Activated CD4-positive, alpha-beta T cell treated with anti-CD3 and anti-CD28 coated beads, Interleukin-2, amount 10 ng/mL, durations not matched to agents 7 days and 5 days (primary cell): ENCODE data around the gene SLC38A6. TPM values are rescaled to one million over a fixed set of nuclear protein-coding genes. Genes with fewer than 3 reads are reported as not detected.
"Not testable (repeated sequence)": the region's sequence is repeated elsewhere in the genome, so short reads cannot be mapped to it uniquely, and the experiment has no call there.

ENCODE experiments used
- CTCF ChIA-PET: fragments of 350-600 bp; sonication (Branson Sonifier 250); formaldehyde crosslinking; loops from one replicate; lab custom pipeline; 2021; ENCODE audit warnings: antibody characterized with exemption; lab: Charles Lee
- POLR2A ChIA-PET: fragments of 350-600 bp; sonication (Branson Sonifier 250); formaldehyde crosslinking; loops from one replicate; lab custom pipeline; 2021; ENCODE audit warnings: antibody characterized with exemption; lab: Charles Lee
- DNase-seq: peaks from one replicate; pipeline ENCODE4 v3.0.0-alpha.2; 2020
- H3K27ac Mint-ChIP-seq: one replicate; pipeline ENCODE4 v1.8.0; 2021; ENCODE audit warnings: mild to moderate bottlenecking, moderate library complexity, mixed read lengths
- H3K27me3 Mint-ChIP-seq: one replicate; pipeline ENCODE4 v1.8.0; 2021; ENCODE audit warnings: mixed read lengths
- H3K36me3 Mint-ChIP-seq: one replicate; pipeline ENCODE4 v1.8.0; 2021; ENCODE audit warnings: low read depth, mixed read lengths
- H3K4me1 Mint-ChIP-seq: one replicate; pipeline ENCODE4 v1.8.0; 2021; ENCODE audit warnings: mixed read lengths
- H3K4me3 Mint-ChIP-seq: one replicate; pipeline ENCODE4 v1.8.0; 2021; ENCODE audit warnings: mild to moderate bottlenecking, moderate library complexity, mixed read lengths
- H3K9me3 Mint-ChIP-seq: one replicate; pipeline ENCODE4 v1.8.0; 2021; ENCODE audit warnings: mixed read lengths
- total RNA-seq, 2 experiments: library from RNA; stranded (reverse); gene quantifications; one replicate each; pipeline ENCODE4 v1.2.3, GENCODE V29; 2021

Gene SLC38A6
- total RNA-seq, 2 experiments from 2014 or later: 8.5 to 10.1 TPM

- ChIA-PET CTCF (no interaction called here), POLR2A (no interaction called here)
- no peaks in the 10 kb centered on the region for H3K27me3 Mint-ChIP-seq
- H3K27ac Mint-ChIP-seq: no peak overlapping the region
- H3K4me3 Mint-ChIP-seq: no peak overlapping the region
- DNase-seq: no peak
- H3K36me3 Mint-ChIP-seq: no peaks in the 10 kb centered on the region
- no peaks in the 10 kb centered on the region for H3K9me3 Mint-ChIP-seq
- H3K4me1 Mint-ChIP-seq: peaks cover 12% of the 10 kb centered on the region
These were observed 60.7 kb downstream of the SLC38A6 start for GRCh38 chr14:61041704-61042103.

DNA sequence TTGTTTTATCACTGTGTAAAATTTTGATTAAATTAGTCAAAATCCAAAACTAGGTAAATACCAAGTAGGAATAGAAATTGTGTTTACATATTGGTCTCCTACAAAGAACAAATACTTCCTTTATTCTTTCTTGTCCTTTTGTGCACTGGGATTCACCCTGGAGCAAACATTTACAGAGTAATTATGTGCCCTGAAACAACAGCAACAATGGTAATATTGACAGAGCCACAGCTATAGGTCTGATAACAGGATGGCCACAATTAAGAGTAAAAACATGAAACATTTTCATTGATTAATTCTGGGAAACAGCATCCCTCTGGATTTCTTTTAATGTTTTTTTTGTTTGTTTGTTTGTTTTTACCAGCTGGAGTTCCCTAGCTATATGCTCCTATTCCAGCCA lies 61.2 kb downstream of the SLC38A6 start:
- POLR2A ChIA-PET: no interaction called here
- H3K4me1 Mint-ChIP-seq: peaks cover 12% of the 10 kb centered on the region
- CTCF ChIA-PET: no interaction called here
- no peaks in the 10 kb centered on the region for H3K9me3 Mint-ChIP-seq
- H3K27ac Mint-ChIP-seq: no peak overlapping the region
- H3K27me3 Mint-ChIP-seq: no peaks in the 10 kb centered on the region
- no peak for DNase-seq
- H3K4me3 Mint-ChIP-seq: no peak overlapping the region
- H3K36me3 Mint-ChIP-seq: no peaks in the 10 kb centered on the region

DNA sequence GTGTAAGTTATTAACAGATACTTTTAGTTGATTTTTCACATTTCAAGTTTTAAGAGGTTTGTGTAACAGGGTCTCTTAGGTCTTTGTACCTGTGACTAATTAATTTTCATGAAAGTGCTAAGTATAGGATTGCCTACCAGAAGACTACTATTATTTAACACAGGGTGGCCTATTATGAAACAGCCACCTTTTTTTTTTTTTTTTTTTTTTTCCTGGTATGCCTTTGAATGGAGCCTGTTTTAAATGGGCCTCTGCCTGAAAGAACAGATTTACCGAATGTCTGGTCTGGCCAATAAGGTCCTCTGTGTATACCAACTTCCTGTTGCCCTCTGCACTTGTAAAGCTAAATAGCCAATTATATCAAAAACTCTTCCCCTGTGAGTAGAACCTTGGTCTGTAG lies 62.5 kb downstream of the SLC38A6 start:
- POLR2A ChIA-PET: no interaction called here
- no peak for DNase-seq
- Mint-ChIP-seq H3K27ac (no peak overlapping the region), H3K9me3 (no peaks in the 10 kb centered on the region), H3K36me3 (no peaks in the 10 kb centered on the region), H3K4me3 (no peak overlapping the region), H3K27me3 (no peaks in the 10 kb centered on the region), H3K4me1 (peaks cover 12% of the 10 kb centered on the region)
- CTCF ChIA-PET: interaction anchor here (0.6 kb wide), 1 partner anchor 50 kb away, joined by 3 read pairs; no protein-coding TSS in a partner anchor

DNA sequence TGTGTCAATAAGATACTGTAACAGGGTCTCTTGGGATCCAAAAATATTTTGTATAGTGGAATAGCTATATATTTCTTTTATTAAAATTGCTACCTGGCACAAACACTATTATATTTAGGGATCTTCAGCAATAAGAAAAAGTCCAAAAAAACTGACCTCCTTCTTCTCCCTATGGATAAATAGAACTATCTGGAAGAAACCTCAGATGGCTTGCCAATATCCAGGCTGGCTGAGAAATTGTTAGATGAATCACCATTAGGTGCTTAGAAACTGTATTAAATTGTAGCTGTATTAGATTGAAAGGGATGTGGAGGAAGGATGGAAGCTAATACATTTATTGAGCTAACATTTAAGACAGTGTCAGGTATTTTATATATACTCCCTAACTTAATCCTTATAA lies 66.0 kb downstream of the SLC38A6 start:
- POLR2A ChIA-PET: no interaction called here
- no peak for DNase-seq
- Mint-ChIP-seq H3K27me3 (no peaks in the 10 kb centered on the region), H3K9me3 (no peaks in the 10 kb centered on the region), H3K36me3 (no peaks in the 10 kb centered on the region), H3K27ac (no peak overlapping the region), H3K4me3 (no peak overlapping the region), H3K4me1 (peaks cover 8% of the 10 kb centered on the region)
- CTCF ChIA-PET: no interaction called here

DNA sequence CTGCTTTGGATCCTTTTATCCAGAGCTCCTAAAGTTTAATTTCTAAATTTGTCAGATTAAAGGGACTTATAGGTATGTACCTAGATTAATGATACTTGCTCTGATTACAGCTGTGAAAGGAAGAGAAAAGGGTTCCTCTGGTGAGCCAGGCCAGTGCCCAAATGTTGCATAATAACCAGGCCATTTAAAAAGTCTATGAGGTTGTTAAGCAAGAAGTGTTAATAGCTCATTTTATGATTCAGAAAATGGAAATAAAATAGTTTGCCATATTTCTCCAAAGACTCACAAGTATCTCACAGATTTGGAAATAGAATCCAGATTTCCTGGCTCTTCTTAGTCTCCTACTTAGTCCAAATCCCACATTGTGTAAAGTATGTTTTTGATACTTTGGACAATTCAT lies 67.6 kb downstream of the SLC38A6 start:
- CTCF ChIA-PET: interaction anchor here (1.6 kb wide), 1 partner anchor 19 kb away, joined by 5 read pairs; no protein-coding TSS in a partner anchor
- H3K4me1 Mint-ChIP-seq: no peaks in the 10 kb centered on the region

GRCh38 chr14:61050417-61050816 lies 69.4 kb downstream of the SLC38A6 start:
- Mint-ChIP-seq H3K27ac (no peak overlapping the region), H3K27me3 (no peaks in the 10 kb centered on the region), H3K4me3 (no peak overlapping the region), H3K9me3 (peaks cover 11% of the 10 kb centered on the region), H3K36me3 (peaks cover 2% of the 10 kb centered on the region), H3K4me1 (no peaks in the 10 kb centered on the region)
- DNase-seq: no peak
- POLR2A ChIA-PET: no interaction called here
- CTCF ChIA-PET: no interaction called here

More for the DNA sequence above, 67.6 kb downstream of the SLC38A6 start:
- Mint-ChIP-seq H3K27ac (no peak overlapping the region), H3K36me3 (no peaks in the 10 kb centered on the region), H3K4me3 (no peak overlapping the region), H3K9me3 (peaks cover 7% of the 10 kb centered on the region), H3K27me3 (no peaks in the 10 kb centered on the region)
- no peak for DNase-seq
- POLR2A ChIA-PET: no interaction called here

DNA sequence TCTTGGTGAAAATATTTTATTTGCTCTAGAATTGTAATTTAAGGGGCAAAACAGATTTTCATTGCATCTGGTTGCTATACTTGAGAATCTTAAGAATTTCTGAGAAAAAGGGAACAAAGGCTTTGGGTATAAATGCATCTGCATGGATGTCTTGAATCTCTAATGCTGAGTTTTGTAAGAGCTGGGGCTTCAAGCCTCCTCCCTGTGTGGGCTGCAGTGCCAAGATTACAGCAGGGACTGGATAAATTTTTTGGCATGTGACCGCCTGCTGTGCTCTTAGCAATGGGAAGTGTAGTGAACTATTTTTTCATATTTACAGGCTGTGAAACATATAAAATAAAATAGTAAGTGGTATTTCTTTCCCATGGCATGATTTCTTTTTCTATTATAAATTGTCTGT lies 70.0 kb downstream of the SLC38A6 start:
- H3K36me3 Mint-ChIP-seq: peaks cover 2% of the 10 kb centered on the region
- ChIA-PET POLR2A (no interaction called here), CTCF (no interaction called here)
- no peak overlapping the region for H3K27ac Mint-ChIP-seq
- H3K4me3 Mint-ChIP-seq: no peak overlapping the region
- DNase-seq: no peak
- peaks cover 11% of the 10 kb centered on the region for H3K9me3 Mint-ChIP-seq
- H3K27me3 Mint-ChIP-seq: no peaks in the 10 kb centered on the region
- no peaks in the 10 kb centered on the region for H3K4me1 Mint-ChIP-seq

GRCh38 chr14:61051621-61052020 lies 70.6 kb downstream of the SLC38A6 start:
- DNase-seq: no peak
- Mint-ChIP-seq H3K4me1 (no peaks in the 10 kb centered on the region), H3K27ac (no peak overlapping the region), H3K9me3 (peaks cover 11% of the 10 kb centered on the region), H3K27me3 (no peaks in the 10 kb centered on the region), H3K4me3 (no peak overlapping the region), H3K36me3 (peaks cover 2% of the 10 kb centered on the region)
- CTCF ChIA-PET: no interaction called here
- POLR2A ChIA-PET: no interaction called here

DNA sequence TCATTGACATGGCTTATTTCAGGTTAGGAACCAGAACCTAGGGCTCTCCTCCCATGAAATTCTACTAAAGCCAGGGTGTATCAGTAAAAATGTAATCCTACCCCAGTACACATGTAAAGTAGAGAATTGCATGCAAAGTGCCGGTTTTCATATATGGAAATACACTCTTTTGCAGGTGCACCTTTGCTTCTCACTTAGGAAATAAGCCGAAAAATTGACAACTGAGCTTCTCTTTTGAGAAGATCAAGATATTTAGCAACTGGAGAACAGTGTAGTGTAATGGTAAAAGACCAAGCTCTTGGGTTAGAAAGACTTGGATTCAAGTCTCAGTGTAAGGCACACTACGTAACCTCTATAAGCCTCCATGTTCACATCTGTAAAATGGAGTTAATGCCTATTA lies 82.4 kb downstream of the SLC38A6 start:
- Mint-ChIP-seq H3K4me1 (no peaks in the 10 kb centered on the region), H3K9me3 (peaks cover 7% of the 10 kb centered on the region), H3K4me3 (no peak overlapping the region), H3K27me3 (no peaks in the 10 kb centered on the region), H3K36me3 (peaks cover 5% of the 10 kb centered on the region), H3K27ac (no peak overlapping the region)
- no peak for DNase-seq
- POLR2A ChIA-PET: interaction anchor here (0.6 kb wide), 1 partner anchor 465 kb away, joined by 5 read pairs; no protein-coding TSS in a partner anchor
- CTCF ChIA-PET: interaction anchor here (0.6 kb wide), 1 partner anchor 734 kb away, joined by 5 read pairs; no protein-coding TSS in a partner anchor

DNA sequence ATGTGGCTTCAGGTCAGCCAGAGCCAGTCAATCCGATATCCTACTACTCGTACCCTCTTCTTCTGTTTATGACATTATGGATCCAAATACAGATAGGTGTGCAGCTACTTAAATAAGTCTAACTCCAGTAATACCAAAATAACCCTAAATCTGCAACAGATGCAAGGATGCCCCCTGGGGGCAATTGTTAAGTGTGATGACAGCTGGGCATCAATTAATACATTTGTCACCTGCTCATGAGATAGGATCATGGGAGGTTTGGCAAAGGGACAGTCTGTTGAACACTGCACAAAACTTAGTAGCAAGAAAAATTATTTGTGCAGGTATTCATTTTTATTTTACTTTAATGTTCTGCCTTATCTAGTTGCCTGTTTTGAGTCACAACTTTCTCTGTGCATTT lies 83.2 kb downstream of the SLC38A6 start:
- peaks cover 7% of the 10 kb centered on the region for H3K9me3 Mint-ChIP-seq
- no peak overlapping the region for H3K27ac Mint-ChIP-seq
- ChIA-PET CTCF (no interaction called here), POLR2A (no interaction called here)
- H3K36me3 Mint-ChIP-seq: peaks cover 5% of the 10 kb centered on the region
- no peaks in the 10 kb centered on the region for H3K27me3 Mint-ChIP-seq
- no peak overlapping the region for H3K4me3 Mint-ChIP-seq
- H3K4me1 Mint-ChIP-seq: no peaks in the 10 kb centered on the region
- no peak for DNase-seq

GRCh38 chr14:61064856-61065255 lies 83.8 kb downstream of the SLC38A6 start:
- Mint-ChIP-seq H3K27me3 (no peaks in the 10 kb centered on the region), H3K4me3 (no peak overlapping the region), H3K4me1 (no peaks in the 10 kb centered on the region), H3K36me3 (peaks cover 5% of the 10 kb centered on the region), H3K9me3 (peaks cover 7% of the 10 kb centered on the region), H3K27ac (no peak overlapping the region)
- CTCF ChIA-PET: no interaction called here
- POLR2A ChIA-PET: no interaction called here
- DNase-seq: no peak

GRCh38 chr14:61065656-61066055 lies 84.6 kb downstream of the SLC38A6 start:
- H3K4me1 Mint-ChIP-seq: no peaks in the 10 kb centered on the region
- no peak overlapping the region for H3K4me3 Mint-ChIP-seq
- no peak overlapping the region for H3K27ac Mint-ChIP-seq
- H3K36me3 Mint-ChIP-seq: peaks cover 5% of the 10 kb centered on the region
- ChIA-PET POLR2A (no interaction called here), CTCF (no interaction called here)
- no peak for DNase-seq
- no peaks in the 10 kb centered on the region for H3K27me3 Mint-ChIP-seq
- H3K9me3 Mint-ChIP-seq: peaks cover 7% of the 10 kb centered on the region

- H3K27ac Mint-ChIP-seq, H3K4me3 Mint-ChIP-seq, H3K4me1 Mint-ChIP-seq, H3K9me3 Mint-ChIP-seq, H3K27me3 Mint-ChIP-seq, DNase-seq, POLR2A ChIA-PET, CTCF ChIA-PET, H3K36me3 Mint-ChIP-seq: not testable (repeated sequence)
These were observed 91.4 kb downstream of the SLC38A6 start for GRCh38 chr14:61072442-61072841.

GRCh38 chr14:61074852-61075251 lies 93.8 kb downstream of the SLC38A6 start:
- ChIA-PET POLR2A (no interaction called here), CTCF (no interaction called here)
- Mint-ChIP-seq H3K36me3 (no peaks in the 10 kb centered on the region), H3K4me3 (no peak overlapping the region), H3K9me3 (no peaks in the 10 kb centered on the region), H3K4me1 (no peaks in the 10 kb centered on the region), H3K27ac (no peak overlapping the region), H3K27me3 (no peaks in the 10 kb centered on the region)
- DNase-seq: no peak
